SU-DHL-6 (cell line): ENCODE data around the gene LMNA.

Experiments
- CTCF ChIP-seq: fragments of 200-600 bp; sonication (generic); IDR thresholded peaks from one replicate; pipeline ENCODE4 v1.5.1; 2017; ENCODE audit warnings: antibody characterized with exemption, mild to moderate bottlenecking, low read length, moderate library complexity; ENCODE audit not compliant: insufficient read depth, poor library complexity, severe bottlenecking
- EZH2phosphoT487 ChIP-seq: fragments of 200-600 bp; sonication (generic), shearing (Covaris generic); conservative IDR thresholded peaks from 2 replicates; pipeline ENCODE4 v1.6.1; 2018; ENCODE audit warnings: mild to moderate bottlenecking, antibody characterized with exemption, low read length, moderate library complexity, mixed read lengths

GRCh38 chr1:156180471-156180870, 66.0 kb downstream of the LMNA start:
- no peak for TF ChIP-seq CTCF
- no peak for TF ChIP-seq EZH2phosphoT487
